PFSK-1 (cell line): ENCODE results near the gene TENM3.
A peak's percentile ranks its signal among the peaks of the same experiment; 100 is the strongest.

Source experiments
- FOXP2 ChIP-seq: optimal IDR thresholded peaks from 2 replicates; pipeline ENCODE3; 2011; ENCODE audit warnings: borderline replicate concordance, control low read depth, inconsistent platforms; ENCODE audit not compliant: insufficient read depth; ENCODE audit errors: extremely low read length, extremely low read depth
- POLR2AphosphoS5 ChIP-seq: IDR thresholded peaks from 2 replicates; pipeline ENCODE4 v1.6.1; 2012; ENCODE audit warnings: low read depth, mild to moderate bottlenecking, control low read depth, low read length, moderate library complexity
- SIN3A ChIP-seq: IDR thresholded peaks from 2 replicates; pipeline ENCODE4 v1.6.1; 2012; ENCODE audit warnings: mild to moderate bottlenecking, low read length, moderate library complexity, borderline replicate concordance; ENCODE audit not compliant: insufficient read depth
- TAF1 ChIP-seq: IDR thresholded peaks from 2 replicates; pipeline ENCODE4 v1.6.1; 2012; ENCODE audit warnings: low read length, control low read depth, borderline replicate concordance; ENCODE audit not compliant: insufficient read depth
- TF ChIP-seq, protein P1 (sequence below), 2 experiments: IDR thresholded peaks; 2 replicates each; pipeline versions ENCODE4 v1.6.1 to v1.8.0; 2011 to 2012; ENCODE audit warnings: low read depth in 2 of 2, low read length in 2 of 2, control low read depth in 1 of 2, inconsistent platforms in 1 of 2, mild to moderate bottlenecking in 1 of 2, moderate library complexity in 1 of 2; ENCODE audit not compliant: insufficient read depth in 1 of 2

TENM3 gene

DNA sequence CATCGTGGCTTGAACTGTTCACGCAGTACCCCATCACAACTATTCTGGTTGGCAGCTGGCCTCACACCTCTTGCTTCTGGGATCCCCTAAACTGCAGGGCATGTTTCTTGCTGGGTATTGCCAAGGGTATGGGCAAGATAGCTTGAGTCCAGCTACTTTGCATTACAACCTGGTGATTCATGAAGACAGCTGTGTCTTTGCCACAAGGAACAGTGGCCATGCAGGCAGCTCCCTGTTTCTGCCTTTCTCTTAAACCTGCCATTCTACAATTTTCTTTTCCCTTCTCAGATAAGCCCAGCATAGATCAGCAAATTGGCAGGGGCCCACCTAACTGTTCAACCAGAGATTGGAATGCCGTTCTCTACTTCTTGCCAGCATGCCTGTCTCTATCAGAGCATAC is 42.8 kb downstream of the TENM3 start:
- no peak for TF ChIP-seq SIN3A
- TF ChIP-seq, protein P1, sequence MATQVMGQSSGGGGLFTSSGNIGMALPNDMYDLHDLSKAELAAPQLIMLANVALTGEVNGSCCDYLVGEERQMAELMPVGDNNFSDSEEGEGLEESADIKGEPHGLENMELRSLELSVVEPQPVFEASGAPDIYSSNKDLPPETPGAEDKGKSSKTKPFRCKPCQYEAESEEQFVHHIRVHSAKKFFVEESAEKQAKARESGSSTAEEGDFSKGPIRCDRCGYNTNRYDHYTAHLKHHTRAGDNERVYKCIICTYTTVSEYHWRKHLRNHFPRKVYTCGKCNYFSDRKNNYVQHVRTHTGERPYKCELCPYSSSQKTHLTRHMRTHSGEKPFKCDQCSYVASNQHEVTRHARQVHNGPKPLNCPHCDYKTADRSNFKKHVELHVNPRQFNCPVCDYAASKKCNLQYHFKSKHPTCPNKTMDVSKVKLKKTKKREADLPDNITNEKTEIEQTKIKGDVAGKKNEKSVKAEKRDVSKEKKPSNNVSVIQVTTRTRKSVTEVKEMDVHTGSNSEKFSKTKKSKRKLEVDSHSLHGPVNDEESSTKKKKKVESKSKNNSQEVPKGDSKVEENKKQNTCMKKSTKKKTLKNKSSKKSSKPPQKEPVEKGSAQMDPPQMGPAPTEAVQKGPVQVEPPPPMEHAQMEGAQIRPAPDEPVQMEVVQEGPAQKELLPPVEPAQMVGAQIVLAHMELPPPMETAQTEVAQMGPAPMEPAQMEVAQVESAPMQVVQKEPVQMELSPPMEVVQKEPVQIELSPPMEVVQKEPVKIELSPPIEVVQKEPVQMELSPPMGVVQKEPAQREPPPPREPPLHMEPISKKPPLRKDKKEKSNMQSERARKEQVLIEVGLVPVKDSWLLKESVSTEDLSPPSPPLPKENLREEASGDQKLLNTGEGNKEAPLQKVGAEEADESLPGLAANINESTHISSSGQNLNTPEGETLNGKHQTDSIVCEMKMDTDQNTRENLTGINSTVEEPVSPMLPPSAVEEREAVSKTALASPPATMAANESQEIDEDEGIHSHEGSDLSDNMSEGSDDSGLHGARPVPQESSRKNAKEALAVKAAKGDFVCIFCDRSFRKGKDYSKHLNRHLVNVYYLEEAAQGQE (IDR thresholded peaks at IDR 0.05; ENCODE audit: insufficient read depth in 1 of 2, low read depth in 2 of 2, low read length in 2 of 2), result no peak
- no peak for TF ChIP-seq POLR2AphosphoS5
- no peak for TF ChIP-seq FOXP2
- no peak for TF ChIP-seq TAF1

DNA sequence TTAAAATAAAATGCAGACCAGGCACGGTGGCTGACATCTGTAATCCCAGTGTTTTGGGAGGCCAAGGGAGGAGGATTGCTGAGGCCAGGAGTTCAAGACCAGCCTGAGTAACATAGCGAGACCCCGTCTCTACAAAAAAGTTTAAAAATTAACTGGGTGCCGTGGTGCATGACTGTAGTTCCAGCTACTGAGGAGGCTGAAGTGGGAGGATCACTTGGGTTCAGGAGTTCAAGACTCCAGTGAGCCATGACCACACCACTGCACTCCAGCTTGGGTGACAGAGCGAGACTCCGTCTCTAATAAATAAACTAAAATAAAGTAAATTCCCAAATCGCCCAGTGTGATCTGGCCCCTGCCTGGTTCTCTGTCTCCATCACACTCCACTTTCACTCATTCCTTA is 43.7 kb downstream of the TENM3 start:
- TF ChIP-seq FOXP2, result no peak
- no peak for TF ChIP-seq POLR2AphosphoS5
- TF ChIP-seq TAF1, result no peak
- no peak for TF ChIP-seq SIN3A
- TF ChIP-seq, protein P1 (IDR thresholded peaks at IDR 0.05; ENCODE audit: insufficient read depth in 1 of 2, low read depth in 2 of 2, low read length in 2 of 2), result no peak

DNA sequence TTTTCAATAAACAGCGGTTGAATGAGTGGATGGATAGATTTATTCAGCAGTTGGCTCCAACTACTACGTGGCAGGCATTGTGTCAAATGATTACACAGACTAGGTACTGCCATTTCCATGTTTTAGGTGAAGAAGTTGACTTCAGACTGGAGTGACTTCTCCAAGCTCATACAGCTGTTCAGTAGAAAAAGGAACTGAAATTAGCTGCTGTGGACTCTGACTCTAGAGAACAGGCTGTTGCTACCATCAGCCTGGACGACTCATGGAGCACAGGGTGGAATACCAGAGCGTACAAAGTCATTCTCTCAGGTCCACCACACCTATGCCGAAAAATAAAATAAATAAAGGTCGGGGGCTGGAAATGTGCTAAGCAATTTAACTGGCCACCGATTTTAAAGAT is 45.3 kb downstream of the TENM3 start:
- no peak for TF ChIP-seq POLR2AphosphoS5

DNA sequence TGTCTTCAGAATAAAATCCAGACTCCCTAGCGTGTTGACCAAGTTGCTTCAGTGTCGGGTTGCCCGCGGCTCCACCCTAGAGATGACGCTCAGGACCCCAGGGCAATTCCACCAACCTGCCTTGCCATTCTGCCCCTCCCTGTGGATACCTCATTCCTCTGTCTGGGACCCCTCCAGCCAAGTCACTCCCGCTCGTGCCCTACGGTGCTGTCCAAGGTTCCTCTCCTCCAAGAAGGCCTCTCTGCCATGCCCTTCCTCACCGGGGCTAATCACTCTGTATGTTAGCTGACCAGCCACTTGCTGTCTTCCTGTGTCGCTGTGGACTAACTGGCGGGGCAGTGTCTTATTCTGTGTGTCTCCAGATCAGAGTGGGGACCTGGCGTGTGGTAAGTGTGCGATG is 46.6 kb downstream of the TENM3 start:
- TF ChIP-seq TAF1 (no peak), FOXP2 (no peak), SIN3A (no peak), POLR2AphosphoS5 (no peak)
- TF ChIP-seq, protein P1 (IDR thresholded peaks at IDR 0.05; ENCODE audit: insufficient read depth in 1 of 2, low read depth in 2 of 2, low read length in 2 of 2), result peak; percentile 61 to 84; a peak in 3 of 4 replicates

DNA sequence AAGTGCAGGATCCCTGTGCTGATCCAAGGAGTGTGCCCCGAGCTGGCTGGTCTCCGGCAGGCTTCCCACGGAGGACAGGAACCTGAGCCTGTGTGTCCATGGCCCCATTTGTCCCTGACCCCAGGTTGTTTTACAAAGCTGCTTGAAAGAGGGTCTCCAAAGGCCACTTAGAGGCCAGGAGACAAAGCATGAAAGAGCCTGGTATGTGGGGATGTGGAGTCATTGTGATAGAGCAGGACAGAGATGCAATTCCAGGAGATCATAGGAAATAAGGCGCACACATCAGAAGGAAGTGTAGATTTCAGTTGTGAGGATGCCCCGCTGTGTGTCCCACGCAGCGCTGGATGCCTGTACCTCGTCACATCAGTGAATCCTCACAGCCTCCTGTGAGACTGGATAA is 48.0 kb downstream of the TENM3 start:
- TF ChIP-seq POLR2AphosphoS5 (no peak), SIN3A (no peak), FOXP2 (no peak)
- TF ChIP-seq, protein P1 (IDR thresholded peaks at IDR 0.05; ENCODE audit: insufficient read depth in 1 of 2, low read depth in 2 of 2, low read length in 2 of 2), result no peak

DNA sequence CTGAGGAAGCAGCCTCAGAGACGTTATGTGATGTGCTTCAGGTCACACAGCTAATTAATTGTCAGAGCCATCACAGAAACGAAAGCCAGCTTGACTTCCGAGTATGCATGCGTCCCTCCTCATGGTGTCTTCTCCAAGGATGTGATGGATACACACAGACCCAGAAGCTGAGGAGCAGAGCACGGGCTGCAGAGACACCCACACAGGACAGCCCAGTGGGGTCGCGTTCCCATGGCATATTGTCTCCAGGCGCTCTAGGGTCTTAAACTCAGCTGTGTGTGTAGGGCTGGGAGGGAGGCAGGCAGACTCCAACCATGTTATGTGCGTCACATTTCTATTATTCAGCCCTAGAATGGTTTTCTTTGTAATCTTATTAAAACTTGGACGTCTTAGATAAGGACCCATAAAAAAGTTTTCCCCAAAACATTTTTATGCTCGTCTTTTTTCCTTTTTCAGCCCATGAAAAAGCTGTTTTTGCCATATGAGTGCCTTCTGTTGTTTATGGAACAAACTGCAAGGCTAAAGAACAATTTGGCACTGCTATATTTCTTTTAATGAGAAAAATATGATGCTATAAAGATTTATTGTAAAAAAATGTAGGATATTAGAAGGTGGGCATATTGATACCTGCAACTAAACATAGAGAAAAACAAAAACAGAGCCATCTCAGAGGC is 48.5 kb downstream of the TENM3 start:
- TF ChIP-seq POLR2AphosphoS5 (no peak), TAF1 (no peak), SIN3A (no peak), FOXP2 (no peak)
- TF ChIP-seq, protein P1 (IDR thresholded peaks at IDR 0.05; ENCODE audit: insufficient read depth in 1 of 2, low read depth in 2 of 2, low read length in 2 of 2), result no peak
